ENCODE results near the gene VPS16.

VPS16 gene

GRCh38 chr20:2840138-2840966 lies at the start of gene VPS16, which contains the start of gene PCED1A:
Gene VPS16, plus strand, starts transcription at chr20:2840745. Its CDS starts 30 bp downstream, at chr20:2840775.
Gene PCED1A, minus strand, starts transcription at chr20:2840655. Its CDS starts 743 bp downstream, at chr20:2839912.
- DNase-seq (ENCODE audit: low read depth) = peak; percentile 50
- peak within 1 kb of the TSS; percentile 76 for H3K4me3 ChIP-seq (ENCODE audit: low read depth, low read length)
- in situ Hi-C loops (cut with HindIII; ENCODE audit: low sequenced_read_pairs) = no loop called here
- no peak for TF ChIP-seq CTCF (IDR thresholded peaks at IDR 0.05; ENCODE audit: low read depth, low read length, missing control alignments)

- no peak for DNase-seq (ENCODE audit: low read depth)
- TF ChIP-seq CTCF (IDR thresholded peaks at IDR 0.05; ENCODE audit: low read depth, low read length, missing control alignments) = no peak
- H3K4me3 ChIP-seq (ENCODE audit: low read depth, low read length) = no peak overlapping the region
- in situ Hi-C loops (cut with HindIII; ENCODE audit: low sequenced_read_pairs) = no loop called here
These were observed 47.1 kb upstream of the VPS16 start for GRCh38 chr20:2793471-2793870.

- in situ Hi-C loops (cut with HindIII; ENCODE audit: low sequenced_read_pairs) = no loop called here
- no peak for TF ChIP-seq CTCF (IDR thresholded peaks at IDR 0.05; ENCODE audit: low read depth, low read length, missing control alignments)
- DNase-seq (ENCODE audit: low read depth) = no peak
- no peak overlapping the region for H3K4me3 ChIP-seq (ENCODE audit: low read depth, low read length)
These were observed 46.3 kb upstream of the VPS16 start for GRCh38 chr20:2794202-2794748.

- no peak overlapping the region for H3K4me3 ChIP-seq (ENCODE audit: low read depth, low read length)
- TF ChIP-seq CTCF (IDR thresholded peaks at IDR 0.05; ENCODE audit: low read depth, low read length, missing control alignments) = no peak
- in situ Hi-C loops (cut with HindIII; ENCODE audit: low sequenced_read_pairs) = no loop called here
- no peak for DNase-seq (ENCODE audit: low read depth)
These were observed 45.6 kb upstream of the VPS16 start for GRCh38 chr20:2794866-2795447.

- H3K4me3 ChIP-seq (ENCODE audit: low read depth, low read length) = no peak overlapping the region
- TF ChIP-seq CTCF (IDR thresholded peaks at IDR 0.05; ENCODE audit: low read depth, low read length, missing control alignments) = no peak
- DNase-seq (ENCODE audit: low read depth) = no peak
- in situ Hi-C loops (cut with HindIII; ENCODE audit: low sequenced_read_pairs) = no loop called here
These were observed 45.1 kb upstream of the VPS16 start for GRCh38 chr20:2795451-2795850.

- in situ Hi-C loops (cut with HindIII; ENCODE audit: low sequenced_read_pairs) = no loop called here
- no peak overlapping the region for H3K4me3 ChIP-seq (ENCODE audit: low read depth, low read length)
- DNase-seq (ENCODE audit: low read depth) = no peak
- TF ChIP-seq CTCF (IDR thresholded peaks at IDR 0.05; ENCODE audit: low read depth, low read length, missing control alignments) = no peak
These were observed 44.4 kb upstream of the VPS16 start for GRCh38 chr20:2796011-2796660.

Data from astrocyte of the cerebellum (primary cell).